HG03103 (cell line): ENCODE measurements around the gene FGF3.

Experiments used
- ATAC-seq: cut with Tn5 transposase; IDR thresholded peaks from one replicate; pipeline ENCODE4 v1.9.1; 2021; ENCODE audit warnings: low read depth; ENCODE audit not compliant: unreplicated experiment

Gene FGF3

GRCh38 chr11:69807106-69807815 is 12.0 kb downstream of the FGF3 start:
- ATAC-seq: no peak

GRCh38 chr11:69804769-69805508 is 14.3 kb downstream of the FGF3 start:
- no peak for ATAC-seq

GRCh38 chr11:69803604-69804218 is 15.5 kb downstream of the FGF3 start:
- no peak for ATAC-seq

GRCh38 chr11:69803022-69803421 is 16.2 kb downstream of the FGF3 start:
- ATAC-seq: no peak

GRCh38 chr11:69802590-69802989 is 16.6 kb downstream of the FGF3 start:
- ATAC-seq: no peak

- no peak for ATAC-seq
These were observed 17.5 kb downstream of the FGF3 start for GRCh38 chr11:69801513-69802335.

GRCh38 chr11:69800278-69800677 is 18.9 kb downstream of the FGF3 start:
- ATAC-seq: no peak

GRCh38 chr11:69799582-69799981 is 19.6 kb downstream of the FGF3 start:
- no peak for ATAC-seq

GRCh38 chr11:69799097-69799496 is 20.1 kb downstream of the FGF3 start:
- ATAC-seq: no peak

- ATAC-seq: no peak
These were observed 21.3 kb downstream of the FGF3 start for GRCh38 chr11:69797737-69798528.

GRCh38 chr11:69797156-69797555 is 22.1 kb downstream of the FGF3 start:
- no peak for ATAC-seq

GRCh38 chr11:69796063-69796462 is 23.2 kb downstream of the FGF3 start:
- no peak for ATAC-seq

- ATAC-seq: no peak
These were observed 27.7 kb downstream of the FGF3 start for GRCh38 chr11:69791276-69792180.

- ATAC-seq: no peak
These were observed 30.3 kb downstream of the FGF3 start for GRCh38 chr11:69788956-69789355.

GRCh38 chr11:69787906-69788305 is 31.3 kb downstream of the FGF3 start:
- no peak for ATAC-seq

GRCh38 chr11:69787457-69787856 is 31.8 kb downstream of the FGF3 start:
- no peak for ATAC-seq

- ATAC-seq: no peak
These were observed 38.0 kb downstream of the FGF3 start for GRCh38 chr11:69781241-69781640.

- no peak for ATAC-seq
These were observed 40.8 kb downstream of the FGF3 start for GRCh38 chr11:69778373-69778772.

GRCh38 chr11:69775163-69775755 is 44.0 kb downstream of the FGF3 start, which contains the start of gene FGF4:
Gene FGF4 (minus strand): TSS chr11:69775341. CDS start chr11:69775084, 257 bp downstream.
- no peak for ATAC-seq
